HEK293 (cell line): ENCODE results near the gene AARSD1.
A peak's percentile ranks its signal among the peaks of the same experiment; 100 is the strongest.

ENCODE experiments used
- BCL11A ChIP-seq: fragments of 450-650 bp; formaldehyde crosslinking; IDR thresholded peaks from 2 replicates; pipeline ENCODE4 v1.5.1; 2016; ENCODE audit warnings: low read depth, missing biosample characterization, missing genetic modification characterization
- MYNN ChIP-seq: fragments of 450-650 bp; formaldehyde crosslinking; IDR thresholded peaks from 2 replicates; pipeline ENCODE4 v1.5.1; 2016; ENCODE audit warnings: missing biosample characterization, missing genetic modification characterization, borderline replicate concordance
- OSR2 ChIP-seq: fragments of 450-650 bp; formaldehyde crosslinking; IDR thresholded peaks from 2 replicates; pipeline ENCODE4 v1.5.1; 2016; ENCODE audit warnings: missing biosample characterization, missing genetic modification characterization
- RBAK ChIP-seq: fragments of 450-650 bp; formaldehyde crosslinking; IDR thresholded peaks from 2 replicates; pipeline ENCODE4 v1.5.1; 2016; ENCODE audit warnings: missing biosample characterization, missing genetic modification characterization
- TRIM28 ChIP-seq: IDR thresholded peaks from 2 replicates; pipeline ENCODE4 v1.6.1; 2011; ENCODE audit warnings: low read length, control low read depth, borderline replicate concordance
- YY2 ChIP-seq: fragments of 450-650 bp; formaldehyde crosslinking; IDR thresholded peaks from 2 replicates; pipeline ENCODE4 v1.5.1; 2016; ENCODE audit warnings: missing biosample characterization, missing genetic modification characterization
- ZIC2 ChIP-seq: fragments of 450-650 bp; formaldehyde crosslinking; IDR thresholded peaks from 2 replicates; pipeline ENCODE4 v1.5.1; 2016; ENCODE audit warnings: missing biosample characterization, missing genetic modification characterization
- ZNF138 ChIP-seq: fragments of 450-650 bp; formaldehyde crosslinking; IDR thresholded peaks from 2 replicates; pipeline ENCODE4 v1.5.1; 2016; ENCODE audit warnings: missing biosample characterization, missing genetic modification characterization, borderline replicate concordance
- ZNF324 ChIP-seq: fragments of 450-650 bp; formaldehyde crosslinking; IDR thresholded peaks from 2 replicates; pipeline ENCODE4 v1.5.1; 2016; ENCODE audit warnings: missing biosample characterization, missing genetic modification characterization
- ZNF341 ChIP-seq: fragments of 450-650 bp; formaldehyde crosslinking; IDR thresholded peaks from 2 replicates; pipeline ENCODE4; 2016; ENCODE audit warnings: low read depth, missing biosample characterization, missing genetic modification characterization
- ZNF404 ChIP-seq: fragments of 450-650 bp; formaldehyde crosslinking; IDR thresholded peaks from 2 replicates; pipeline ENCODE4 v1.5.1; 2017; ENCODE audit warnings: missing biosample characterization, missing genetic modification characterization
- ZNF449 ChIP-seq: fragments of 450-650 bp; formaldehyde crosslinking; IDR thresholded peaks from 2 replicates; pipeline ENCODE4 v1.5.1; 2017; ENCODE audit warnings: missing biosample characterization, mild to moderate bottlenecking, missing genetic modification characterization, moderate library complexity
- ZNF571 ChIP-seq: fragments of 450-650 bp; formaldehyde crosslinking; IDR thresholded peaks from 2 replicates; pipeline ENCODE4 v1.5.0; 2017; ENCODE audit warnings: missing biosample characterization, missing genetic modification characterization
- ZNF621 ChIP-seq: fragments of 450-650 bp; formaldehyde crosslinking; IDR thresholded peaks from 2 replicates; pipeline ENCODE4 v1.5.1; 2017; ENCODE audit warnings: missing biosample characterization, missing genetic modification characterization
- ZNF792 ChIP-seq: fragments of 450-650 bp; formaldehyde crosslinking; IDR thresholded peaks from 2 replicates; pipeline ENCODE4 v1.5.1; 2016; ENCODE audit warnings: missing biosample characterization, missing genetic modification characterization
- ZXDB ChIP-seq: fragments of 450-650 bp; formaldehyde crosslinking; IDR thresholded peaks from 2 replicates; pipeline ENCODE4 v1.5.1; 2016; ENCODE audit warnings: missing biosample characterization, missing genetic modification characterization
- TF ChIP-seq, protein P1 (sequence below): fragments of 450-650 bp; formaldehyde crosslinking; IDR thresholded peaks from 2 replicates; pipeline ENCODE4; 2016; ENCODE audit warnings: missing biosample characterization, missing genetic modification characterization
- TF ChIP-seq, protein P2 (sequence below): fragments of 450-650 bp; formaldehyde crosslinking; IDR thresholded peaks from 2 replicates; pipeline ENCODE4 v1.5.1; 2016; ENCODE audit warnings: missing biosample characterization, missing genetic modification characterization
- TF ChIP-seq, protein P3 (sequence below): fragments of 450-650 bp; formaldehyde crosslinking; IDR thresholded peaks from 2 replicates; pipeline ENCODE4 v1.5.1; 2016; ENCODE audit warnings: missing biosample characterization, missing genetic modification characterization
- TF ChIP-seq, protein P4 (sequence below): fragments of 450-650 bp; formaldehyde crosslinking; IDR thresholded peaks from 2 replicates; pipeline ENCODE4 v1.5.1; 2016; ENCODE audit warnings: missing biosample characterization, missing genetic modification characterization, borderline replicate concordance
- TF ChIP-seq, protein P5 (sequence below): fragments of 450-650 bp; formaldehyde crosslinking; IDR thresholded peaks from 2 replicates; pipeline ENCODE4 v1.5.1; 2016; ENCODE audit warnings: missing biosample characterization, missing genetic modification characterization
- TF ChIP-seq, protein P6 (sequence below): fragments of 450-650 bp; formaldehyde crosslinking; IDR thresholded peaks from 2 replicates; pipeline ENCODE4 v1.5.1; 2016; ENCODE audit warnings: missing biosample characterization, missing genetic modification characterization

AARSD1 gene

GRCh38 chr17:42997984-42998938, 34.0 kb upstream of the AARSD1 start, which contains the start of gene RPL27 (continued):
- TF ChIP-seq ZIC2 (tag by site-specific recombination): peak; percentile 62
- TF ChIP-seq ZNF324 (tag by site-specific recombination): peak; percentile 100
- peak; percentile 78 for TF ChIP-seq BCL11A (tag by site-specific recombination)
- TF ChIP-seq ZNF621: no peak
- peak; percentile 99 for TF ChIP-seq ZXDB
- TF ChIP-seq ZNF404 (tag by site-specific recombination): no peak
- TF ChIP-seq, protein P1, sequence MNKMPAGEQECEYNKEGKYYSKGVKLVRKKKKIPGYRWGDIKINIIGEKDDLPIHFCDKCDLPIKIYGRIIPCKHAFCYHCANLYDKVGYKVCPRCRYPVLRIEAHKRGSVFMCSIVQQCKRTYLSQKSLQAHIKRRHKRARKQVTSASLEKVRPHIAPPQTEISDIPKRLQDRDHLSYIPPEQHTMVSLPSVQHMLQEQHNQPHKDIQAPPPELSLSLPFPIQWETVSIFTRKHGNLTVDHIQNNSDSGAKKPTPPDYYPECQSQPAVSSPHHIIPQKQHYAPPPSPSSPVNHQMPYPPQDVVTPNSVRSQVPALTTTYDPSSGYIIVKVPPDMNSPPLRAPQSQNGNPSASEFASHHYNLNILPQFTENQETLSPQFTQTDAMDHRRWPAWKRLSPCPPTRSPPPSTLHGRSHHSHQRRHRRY (tag by site-specific recombination): peak; percentile 24; the same call in 1 of the 2 replicates
- TF ChIP-seq ZNF449 (tag by site-specific recombination): peak; percentile 86
- TF ChIP-seq TRIM28: peak; percentile 97
- TF ChIP-seq ZNF138 (tag by site-specific recombination): no peak
- peak; percentile 97 for TF ChIP-seq ZNF341 (tag by site-specific recombination)
- TF ChIP-seq ZNF792: 0 out of 2 replicates have a peak, but pooled peaks have one; percentile 18
- TF ChIP-seq, protein P2, sequence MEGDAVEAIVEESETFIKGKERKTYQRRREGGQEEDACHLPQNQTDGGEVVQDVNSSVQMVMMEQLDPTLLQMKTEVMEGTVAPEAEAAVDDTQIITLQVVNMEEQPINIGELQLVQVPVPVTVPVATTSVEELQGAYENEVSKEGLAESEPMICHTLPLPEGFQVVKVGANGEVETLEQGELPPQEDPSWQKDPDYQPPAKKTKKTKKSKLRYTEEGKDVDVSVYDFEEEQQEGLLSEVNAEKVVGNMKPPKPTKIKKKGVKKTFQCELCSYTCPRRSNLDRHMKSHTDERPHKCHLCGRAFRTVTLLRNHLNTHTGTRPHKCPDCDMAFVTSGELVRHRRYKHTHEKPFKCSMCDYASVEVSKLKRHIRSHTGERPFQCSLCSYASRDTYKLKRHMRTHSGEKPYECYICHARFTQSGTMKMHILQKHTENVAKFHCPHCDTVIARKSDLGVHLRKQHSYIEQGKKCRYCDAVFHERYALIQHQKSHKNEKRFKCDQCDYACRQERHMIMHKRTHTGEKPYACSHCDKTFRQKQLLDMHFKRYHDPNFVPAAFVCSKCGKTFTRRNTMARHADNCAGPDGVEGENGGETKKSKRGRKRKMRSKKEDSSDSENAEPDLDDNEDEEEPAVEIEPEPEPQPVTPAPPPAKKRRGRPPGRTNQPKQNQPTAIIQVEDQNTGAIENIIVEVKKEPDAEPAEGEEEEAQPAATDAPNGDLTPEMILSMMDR: peak; percentile 94
- TF ChIP-seq, protein P3, sequence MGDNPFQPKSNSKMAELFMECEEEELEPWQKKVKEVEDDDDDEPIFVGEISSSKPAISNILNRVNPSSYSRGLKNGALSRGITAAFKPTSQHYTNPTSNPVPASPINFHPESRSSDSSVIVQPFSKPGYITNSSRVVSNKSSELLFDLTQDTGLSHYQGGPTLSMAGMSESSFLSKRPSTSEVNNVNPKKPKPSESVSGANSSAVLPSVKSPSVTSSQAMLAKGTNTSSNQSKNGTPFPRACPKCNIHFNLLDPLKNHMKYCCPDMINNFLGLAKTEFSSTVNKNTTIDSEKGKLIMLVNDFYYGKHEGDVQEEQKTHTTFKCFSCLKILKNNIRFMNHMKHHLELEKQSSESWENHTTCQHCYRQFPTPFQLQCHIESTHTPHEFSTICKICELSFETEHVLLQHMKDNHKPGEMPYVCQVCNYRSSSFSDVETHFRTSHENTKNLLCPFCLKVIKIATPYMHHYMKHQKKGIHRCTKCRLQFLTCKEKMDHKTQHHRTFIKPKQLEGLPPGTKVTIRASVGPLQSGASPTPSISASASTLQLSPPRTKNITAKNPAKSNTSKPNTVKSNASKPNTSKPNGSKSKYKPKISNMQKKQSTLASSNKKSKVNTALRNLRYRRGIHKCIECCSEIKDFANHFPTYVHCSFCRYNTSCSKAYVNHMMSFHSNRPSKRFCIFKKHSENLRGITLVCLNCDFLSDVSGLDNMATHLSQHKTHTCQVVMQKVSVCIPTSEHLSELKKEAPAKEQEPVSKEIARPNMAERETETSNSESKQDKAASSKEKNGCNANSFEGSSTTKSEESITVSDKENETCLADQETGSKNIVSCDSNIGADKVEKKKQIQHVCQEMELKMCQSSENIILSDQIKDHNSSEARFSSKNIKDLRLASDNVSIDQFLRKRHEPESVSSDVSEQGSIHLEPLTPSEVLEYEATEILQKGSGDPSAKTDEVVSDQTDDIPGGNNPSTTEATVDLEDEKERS: no peak
- TF ChIP-seq, protein P4, sequence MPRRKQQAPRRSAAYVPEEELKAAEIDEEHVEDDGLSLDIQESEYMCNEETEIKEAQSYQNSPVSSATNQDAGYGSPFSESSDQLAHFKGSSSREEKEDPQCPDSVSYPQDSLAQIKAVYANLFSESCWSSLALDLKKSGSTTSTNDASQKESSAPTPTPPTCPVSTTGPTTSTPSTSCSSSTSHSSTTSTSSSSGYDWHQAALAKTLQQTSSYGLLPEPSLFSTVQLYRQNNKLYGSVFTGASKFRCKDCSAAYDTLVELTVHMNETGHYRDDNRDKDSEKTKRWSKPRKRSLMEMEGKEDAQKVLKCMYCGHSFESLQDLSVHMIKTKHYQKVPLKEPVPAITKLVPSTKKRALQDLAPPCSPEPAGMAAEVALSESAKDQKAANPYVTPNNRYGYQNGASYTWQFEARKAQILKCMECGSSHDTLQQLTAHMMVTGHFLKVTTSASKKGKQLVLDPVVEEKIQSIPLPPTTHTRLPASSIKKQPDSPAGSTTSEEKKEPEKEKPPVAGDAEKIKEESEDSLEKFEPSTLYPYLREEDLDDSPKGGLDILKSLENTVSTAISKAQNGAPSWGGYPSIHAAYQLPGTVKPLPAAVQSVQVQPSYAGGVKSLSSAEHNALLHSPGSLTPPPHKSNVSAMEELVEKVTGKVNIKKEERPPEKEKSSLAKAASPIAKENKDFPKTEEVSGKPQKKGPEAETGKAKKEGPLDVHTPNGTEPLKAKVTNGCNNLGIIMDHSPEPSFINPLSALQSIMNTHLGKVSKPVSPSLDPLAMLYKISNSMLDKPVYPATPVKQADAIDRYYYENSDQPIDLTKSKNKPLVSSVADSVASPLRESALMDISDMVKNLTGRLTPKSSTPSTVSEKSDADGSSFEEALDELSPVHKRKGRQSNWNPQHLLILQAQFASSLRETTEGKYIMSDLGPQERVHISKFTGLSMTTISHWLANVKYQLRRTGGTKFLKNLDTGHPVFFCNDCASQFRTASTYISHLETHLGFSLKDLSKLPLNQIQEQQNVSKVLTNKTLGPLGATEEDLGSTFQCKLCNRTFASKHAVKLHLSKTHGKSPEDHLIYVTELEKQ (tag by site-specific recombination): peak; percentile 87
- TF ChIP-seq, protein P5, sequence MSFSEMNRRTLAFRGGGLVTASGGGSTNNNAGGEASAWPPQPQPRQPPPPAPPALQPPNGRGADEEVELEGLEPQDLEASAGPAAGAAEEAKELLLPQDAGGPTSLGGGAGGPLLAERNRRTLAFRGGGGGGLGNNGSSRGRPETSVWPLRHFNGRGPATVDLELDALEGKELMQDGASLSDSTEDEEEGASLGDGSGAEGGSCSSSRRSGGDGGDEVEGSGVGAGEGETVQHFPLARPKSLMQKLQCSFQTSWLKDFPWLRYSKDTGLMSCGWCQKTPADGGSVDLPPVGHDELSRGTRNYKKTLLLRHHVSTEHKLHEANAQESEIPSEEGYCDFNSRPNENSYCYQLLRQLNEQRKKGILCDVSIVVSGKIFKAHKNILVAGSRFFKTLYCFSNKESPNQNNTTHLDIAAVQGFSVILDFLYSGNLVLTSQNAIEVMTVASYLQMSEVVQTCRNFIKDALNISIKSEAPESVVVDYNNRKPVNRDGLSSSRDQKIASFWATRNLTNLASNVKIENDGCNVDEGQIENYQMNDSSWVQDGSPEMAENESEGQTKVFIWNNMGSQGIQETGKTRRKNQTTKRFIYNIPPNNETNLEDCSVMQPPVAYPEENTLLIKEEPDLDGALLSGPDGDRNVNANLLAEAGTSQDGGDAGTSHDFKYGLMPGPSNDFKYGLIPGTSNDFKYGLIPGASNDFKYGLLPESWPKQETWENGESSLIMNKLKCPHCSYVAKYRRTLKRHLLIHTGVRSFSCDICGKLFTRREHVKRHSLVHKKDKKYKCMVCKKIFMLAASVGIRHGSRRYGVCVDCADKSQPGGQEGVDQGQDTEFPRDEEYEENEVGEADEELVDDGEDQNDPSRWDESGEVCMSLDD (tag by site-specific recombination): no peak
- peak; percentile 59 for TF ChIP-seq OSR2
- TF ChIP-seq RBAK (tag by site-specific recombination): no peak
- no peak for TF ChIP-seq ZNF571 (tag by site-specific recombination)
- TF ChIP-seq MYNN: peak; percentile 66
- TF ChIP-seq, protein P6, sequence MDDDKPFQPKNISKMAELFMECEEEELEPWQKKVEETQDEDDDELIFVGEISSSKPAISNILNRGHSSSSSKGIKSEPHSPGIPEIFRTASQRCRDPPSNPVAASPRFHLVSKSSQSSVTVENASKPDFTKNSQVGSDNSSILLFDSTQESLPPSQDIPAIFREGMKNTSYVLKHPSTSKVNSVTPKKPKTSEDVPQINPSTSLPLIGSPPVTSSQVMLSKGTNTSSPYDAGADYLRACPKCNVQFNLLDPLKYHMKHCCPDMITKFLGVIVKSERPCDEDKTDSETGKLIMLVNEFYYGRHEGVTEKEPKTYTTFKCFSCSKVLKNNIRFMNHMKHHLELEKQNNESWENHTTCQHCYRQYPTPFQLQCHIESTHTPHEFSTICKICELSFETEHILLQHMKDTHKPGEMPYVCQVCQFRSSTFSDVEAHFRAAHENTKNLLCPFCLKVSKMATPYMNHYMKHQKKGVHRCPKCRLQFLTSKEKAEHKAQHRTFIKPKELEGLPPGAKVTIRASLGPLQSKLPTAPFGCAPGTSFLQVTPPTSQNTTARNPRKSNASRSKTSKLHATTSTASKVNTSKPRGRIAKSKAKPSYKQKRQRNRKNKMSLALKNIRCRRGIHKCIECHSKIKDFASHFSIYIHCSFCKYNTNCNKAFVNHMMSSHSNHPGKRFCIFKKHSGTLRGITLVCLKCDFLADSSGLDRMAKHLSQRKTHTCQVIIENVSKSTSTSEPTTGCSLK: no peak
- TF ChIP-seq YY2 (tag by site-specific recombination): peak; percentile 62; the same call in 1 of the 2 replicates
- TF ChIP-seq, all 188 proteins: peak for 93
